ENCODE measurements around the gene NLN.

Gene NLN

DNA sequence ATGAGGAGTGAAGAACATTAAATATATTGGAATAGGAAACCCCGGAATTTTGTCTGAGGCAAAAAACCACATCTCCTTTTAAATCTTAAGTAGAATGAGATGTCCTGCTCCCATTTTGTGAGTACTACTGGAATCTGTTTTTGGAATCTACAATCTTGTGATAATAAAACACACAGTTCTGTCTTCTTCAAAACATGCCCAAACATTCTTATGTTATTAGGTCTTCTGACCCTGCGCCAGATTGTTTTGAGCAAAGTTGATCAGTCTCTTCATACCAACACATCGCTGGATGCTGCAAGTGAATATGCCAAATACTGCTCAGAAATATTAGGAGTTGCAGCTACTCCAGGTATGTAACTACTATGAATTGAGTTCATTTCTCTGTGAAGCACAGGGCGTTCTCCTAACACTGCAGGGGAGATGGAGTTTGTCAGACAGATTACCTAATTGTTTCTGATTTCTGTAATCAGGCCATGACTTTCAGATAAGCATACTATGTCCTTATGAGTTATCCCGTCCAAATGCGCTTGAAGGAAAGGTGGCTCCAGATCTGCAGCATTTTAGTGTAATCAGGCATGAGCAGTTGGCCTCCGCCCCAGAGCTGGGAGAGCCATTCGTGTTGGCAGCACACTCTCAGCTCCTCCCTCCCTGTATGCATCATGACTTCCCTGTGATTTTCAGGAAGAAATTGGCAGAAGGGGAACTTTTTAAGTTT is 88.0 kb downstream of the NLN start:
- H3K4ac ChIP-seq (ENCODE audit: low read depth in 1 of 2, low read length in 2 of 2), result no peak overlapping the region
- no peak overlapping the region for H3K14ac ChIP-seq (ENCODE audit: low read length in 2 of 2)
- H3K4me2 ChIP-seq (ENCODE audit: low read length, poor library complexity, severe bottlenecking), result no peak overlapping the region
- no peak overlapping the region for H2BK12ac ChIP-seq (ENCODE audit: low read length in 2 of 2)
- peaks cover 0 to 23% of the 10 kb centered on the region in 2 experiments for H3K36me3 ChIP-seq (ENCODE audit: control insufficient read depth in 1 of 2, insufficient read depth in 2 of 2, low read depth in 1 of 2, low read length in 2 of 2)
- H3K27me3 ChIP-seq (ENCODE audit: control insufficient read depth in 1 of 2, insufficient read depth in 1 of 2, low read length in 2 of 2), result no peaks in the 10 kb centered on the region
- no peak overlapping the region for H3K27ac ChIP-seq (ENCODE audit: low read length, poor library complexity, severe bottlenecking)
- DNase-seq, result no peak
- no peak overlapping the region for H3K23ac ChIP-seq (ENCODE audit: low read length in 2 of 2)
- peak overlapping the region; percentile 58 for H3K9ac ChIP-seq (ENCODE audit: low read length)
- no peak overlapping the region for H2BK120ac ChIP-seq (ENCODE audit: low read depth, low read length)
- H3K9me3 ChIP-seq (ENCODE audit: control insufficient read depth, low read length), result no peaks in the 10 kb centered on the region
- 97% methylated on average over 7 of the region's 8 CpGs for WGBS
- peak overlapping the region in 1 of 2 experiments; percentile 50 for H3K4me3 ChIP-seq (ENCODE audit: insufficient read depth in 1 of 2, low read depth in 1 of 2, low read length in 2 of 2)
- H3K4me1 ChIP-seq (ENCODE audit: control insufficient read depth, insufficient read depth, low read depth, low read length), result peaks cover 2% of the 10 kb centered on the region
- H4K8ac ChIP-seq (ENCODE audit: low read length), result no peak overlapping the region
- no peak overlapping the region for H4K91ac ChIP-seq (ENCODE audit: low read length)
- no peak overlapping the region for H2BK5ac ChIP-seq (ENCODE audit: low read depth, low read length, poor library complexity, severe bottlenecking)
- H2AK5ac ChIP-seq (ENCODE audit: low read length, severe bottlenecking), result no peak overlapping the region
- H2AFZ ChIP-seq (ENCODE audit: low read depth, low read length), result no peak overlapping the region
- H3K79me1 ChIP-seq (replicated peaks; ENCODE audit: low read length, poor library complexity, severe bottlenecking), result peaks cover 4% of the 10 kb centered on the region
- H3K18ac ChIP-seq (ENCODE audit: low read depth in 1 of 2, low read length in 2 of 2), result no peak overlapping the region
- no peak overlapping the region for H2BK15ac ChIP-seq (ENCODE audit: low read depth, poor library complexity, severe bottlenecking)

DNA sequence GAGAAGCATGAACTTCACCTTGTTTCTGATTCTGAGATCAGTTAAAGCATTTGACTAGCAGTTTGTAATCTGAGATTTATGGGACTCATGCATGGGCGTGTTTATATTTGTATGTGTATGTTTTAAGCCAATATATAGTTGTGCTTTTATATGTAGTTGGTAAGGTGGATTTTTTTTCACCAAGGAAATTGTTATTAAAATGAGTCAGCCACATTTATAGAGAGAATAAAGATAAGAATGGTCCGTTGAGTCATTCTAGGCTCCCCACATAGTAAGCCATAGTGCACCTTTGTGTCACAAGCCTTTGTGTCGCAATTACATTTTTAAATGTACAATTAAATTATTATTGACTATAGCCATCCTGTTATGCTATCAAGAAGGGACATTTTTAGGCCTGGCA is 89.0 kb downstream of the NLN start:
- WGBS, result 94% methylated on average over 1 of the region's 3 CpGs
- Histone ChIP-seq H3K23ac (ENCODE audit: low read length in 2 of 2) (no peak overlapping the region), H2BK15ac (ENCODE audit: low read depth, poor library complexity, severe bottlenecking) (no peak overlapping the region), H4K91ac (ENCODE audit: low read length) (no peak overlapping the region), H3K9ac (ENCODE audit: low read length) (no peak overlapping the region), H2BK12ac (ENCODE audit: low read length in 2 of 2) (no peak overlapping the region), H2BK120ac (ENCODE audit: low read depth, low read length) (no peak overlapping the region), H4K8ac (ENCODE audit: low read length) (no peak overlapping the region), H3K14ac (ENCODE audit: low read length in 2 of 2) (no peak overlapping the region), H3K27me3 (ENCODE audit: control insufficient read depth in 1 of 2, insufficient read depth in 1 of 2, low read length in 2 of 2) (no peaks in the 10 kb centered on the region), H3K9me3 (ENCODE audit: control insufficient read depth, low read length) (no peaks in the 10 kb centered on the region), H3K79me1 (replicated peaks; ENCODE audit: low read length, poor library complexity, severe bottlenecking) (peaks cover 5% of the 10 kb centered on the region), H3K4me3 (ENCODE audit: insufficient read depth in 1 of 2, low read depth in 1 of 2, low read length in 2 of 2) (no peak overlapping the region), H3K4ac (ENCODE audit: low read depth in 1 of 2, low read length in 2 of 2) (no peak overlapping the region), H3K4me2 (ENCODE audit: low read length, poor library complexity, severe bottlenecking) (no peak overlapping the region), H3K4me1 (ENCODE audit: control insufficient read depth, insufficient read depth, low read depth, low read length) (peaks cover 2% of the 10 kb centered on the region), H3K27ac (ENCODE audit: low read length, poor library complexity, severe bottlenecking) (no peak overlapping the region), H3K36me3 (ENCODE audit: control insufficient read depth in 1 of 2, insufficient read depth in 2 of 2, low read depth in 1 of 2, low read length in 2 of 2) (peaks cover 0 to 28% of the 10 kb centered on the region in 2 experiments), H2AK5ac (ENCODE audit: low read length, severe bottlenecking) (no peak overlapping the region), H3K18ac (ENCODE audit: low read depth in 1 of 2, low read length in 2 of 2) (no peak overlapping the region), H2BK5ac (ENCODE audit: low read depth, low read length, poor library complexity, severe bottlenecking) (no peak overlapping the region), H2AFZ (ENCODE audit: low read depth, low read length) (no peak overlapping the region)
- no peak for DNase-seq

DNA sequence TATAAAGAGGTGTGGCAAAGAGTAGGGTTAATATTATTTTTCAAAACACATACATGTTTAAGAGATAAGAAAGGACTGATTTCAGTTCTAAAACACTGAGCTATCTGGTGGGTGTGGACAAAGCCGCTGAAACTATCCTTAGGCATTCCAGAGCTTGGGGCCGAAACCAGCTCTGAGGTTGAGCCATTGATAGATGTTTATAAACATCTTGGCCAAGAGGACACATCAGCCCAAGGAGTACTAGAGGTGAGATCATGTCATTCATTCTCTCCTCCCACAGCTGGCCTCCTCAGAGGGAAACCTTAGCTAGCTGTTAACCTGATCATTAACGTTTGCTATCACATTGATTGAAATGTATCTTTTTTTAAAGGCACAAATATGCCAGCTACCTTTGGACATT is 89.9 kb downstream of the NLN start:
- 87% methylated on average over 3 of the region's 3 CpGs for WGBS
- Histone ChIP-seq H2BK15ac (ENCODE audit: low read depth, poor library complexity, severe bottlenecking) (no peak overlapping the region), H3K9me3 (ENCODE audit: control insufficient read depth, low read length) (no peaks in the 10 kb centered on the region), H3K4ac (ENCODE audit: low read depth in 1 of 2, low read length in 2 of 2) (no peak overlapping the region), H3K79me1 (replicated peaks; ENCODE audit: low read length, poor library complexity, severe bottlenecking) (peaks cover 5% of the 10 kb centered on the region), H3K4me1 (ENCODE audit: control insufficient read depth, insufficient read depth, low read depth, low read length) (peaks cover 2% of the 10 kb centered on the region), H3K27me3 (ENCODE audit: control insufficient read depth in 1 of 2, insufficient read depth in 1 of 2, low read length in 2 of 2) (no peaks in the 10 kb centered on the region), H2AFZ (ENCODE audit: low read depth, low read length) (no peak overlapping the region), H4K91ac (ENCODE audit: low read length) (no peak overlapping the region), H2AK5ac (ENCODE audit: low read length, severe bottlenecking) (no peak overlapping the region), H3K4me3 (ENCODE audit: insufficient read depth in 1 of 2, low read depth in 1 of 2, low read length in 2 of 2) (no peak overlapping the region), H3K9ac (ENCODE audit: low read length) (no peak overlapping the region), H3K4me2 (ENCODE audit: low read length, poor library complexity, severe bottlenecking) (no peak overlapping the region), H2BK5ac (ENCODE audit: low read depth, low read length, poor library complexity, severe bottlenecking) (no peak overlapping the region), H2BK120ac (ENCODE audit: low read depth, low read length) (no peak overlapping the region), H2BK12ac (ENCODE audit: low read length in 2 of 2) (no peak overlapping the region), H3K18ac (ENCODE audit: low read depth in 1 of 2, low read length in 2 of 2) (no peak overlapping the region), H3K23ac (ENCODE audit: low read length in 2 of 2) (no peak overlapping the region), H4K8ac (ENCODE audit: low read length) (no peak overlapping the region), H3K14ac (ENCODE audit: low read length in 2 of 2) (no peak overlapping the region), H3K27ac (ENCODE audit: low read length, poor library complexity, severe bottlenecking) (no peak overlapping the region), H3K36me3 (ENCODE audit: control insufficient read depth in 1 of 2, insufficient read depth in 2 of 2, low read depth in 1 of 2, low read length in 2 of 2) (peaks cover 0 to 35% of the 10 kb centered on the region in 2 experiments)
- DNase-seq, result peak; percentile 60

DNA sequence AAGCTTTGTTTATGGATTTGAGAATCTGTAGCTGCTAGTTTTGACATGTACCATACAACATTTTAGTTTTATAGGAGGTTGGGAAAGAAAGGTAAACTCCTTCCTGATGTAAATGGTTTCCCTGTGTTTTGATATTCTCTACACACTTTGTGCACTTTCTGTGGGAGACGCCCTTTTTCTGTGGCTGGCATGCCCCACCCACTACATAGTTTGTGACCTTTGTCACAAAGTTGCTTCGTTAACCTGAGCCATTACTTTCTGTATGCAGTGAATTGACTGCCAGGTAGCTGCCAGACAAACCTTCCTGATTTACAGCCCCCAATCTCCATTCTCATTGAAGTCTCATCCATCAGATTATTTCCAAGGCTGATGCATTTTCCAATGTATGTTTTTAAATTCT is 90.6 kb downstream of the NLN start:
- Histone ChIP-seq H3K79me1 (replicated peaks; ENCODE audit: low read length, poor library complexity, severe bottlenecking) (peaks cover 5% of the 10 kb centered on the region), H2BK5ac (ENCODE audit: low read depth, low read length, poor library complexity, severe bottlenecking) (no peak overlapping the region), H3K9me3 (ENCODE audit: control insufficient read depth, low read length) (no peaks in the 10 kb centered on the region), H4K91ac (ENCODE audit: low read length) (no peak overlapping the region), H3K4ac (ENCODE audit: low read depth in 1 of 2, low read length in 2 of 2) (no peak overlapping the region), H2AK5ac (ENCODE audit: low read length, severe bottlenecking) (no peak overlapping the region), H3K18ac (ENCODE audit: low read depth in 1 of 2, low read length in 2 of 2) (no peak overlapping the region), H3K4me2 (ENCODE audit: low read length, poor library complexity, severe bottlenecking) (no peak overlapping the region), H3K4me1 (ENCODE audit: control insufficient read depth, insufficient read depth, low read depth, low read length) (peaks cover 2% of the 10 kb centered on the region), H3K23ac (ENCODE audit: low read length in 2 of 2) (no peak overlapping the region), H2BK120ac (ENCODE audit: low read depth, low read length) (no peak overlapping the region), H3K14ac (ENCODE audit: low read length in 2 of 2) (no peak overlapping the region), H3K36me3 (ENCODE audit: control insufficient read depth in 1 of 2, insufficient read depth in 2 of 2, low read depth in 1 of 2, low read length in 2 of 2) (peaks cover 0 to 35% of the 10 kb centered on the region in 2 experiments), H4K8ac (ENCODE audit: low read length) (no peak overlapping the region), H2AFZ (ENCODE audit: low read depth, low read length) (no peak overlapping the region), H3K4me3 (ENCODE audit: insufficient read depth in 1 of 2, low read depth in 1 of 2, low read length in 2 of 2) (no peak overlapping the region), H3K27ac (ENCODE audit: low read length, poor library complexity, severe bottlenecking) (no peak overlapping the region), H3K27me3 (ENCODE audit: control insufficient read depth in 1 of 2, insufficient read depth in 1 of 2, low read length in 2 of 2) (no peaks in the 10 kb centered on the region), H2BK15ac (ENCODE audit: low read depth, poor library complexity, severe bottlenecking) (no peak overlapping the region), H3K9ac (ENCODE audit: low read length) (no peak overlapping the region), H2BK12ac (ENCODE audit: low read length in 2 of 2) (no peak overlapping the region)
- DNase-seq, result no peak
- 96% methylated on average over 2 of the region's 2 CpGs for WGBS
